Measurements from ENCODE around the gene EML5. TPM values are rescaled to one million over a fixed set of nuclear protein-coding genes. Genes with fewer than 3 reads are reported as not detected.

The EML5 gene
- total RNA-seq, 1 experiment from 2014 or later, result 0.85 TPM

- TF ChIP-seq HMGXB4 (CRISPR knock-in tag; IDR thresholded peaks at IDR 0.05) (no peak), ETV6 (CRISPR knock-in tag; IDR thresholded peaks at IDR 0.05) (no peak), RORB (CRISPR knock-in tag; IDR thresholded peaks at IDR 0.05) (no peak), JAZF1 (CRISPR knock-in tag; IDR thresholded peaks at IDR 0.05) (no peak), SP1 (CRISPR knock-in tag; conservative IDR thresholded peaks at IDR 0.05) (no peak), MYBL2 (CRISPR knock-in tag; IDR thresholded peaks at IDR 0.05) (no peak), NR2C2 (CRISPR knock-in tag; IDR thresholded peaks at IDR 0.05) (no peak), E2F5 (CRISPR knock-in tag; IDR thresholded peaks at IDR 0.05) (no peak)
Measured at GRCh38 chr14:88802596-88802995, 9.8 kb upstream of the EML5 start (continued).

GRCh38 chr14:88799522-88799921 lies 6.8 kb upstream of the EML5 start:
- peaks cover 7% of the 10 kb centered on the region for H3K9me3 Mint-ChIP-seq
- H3K27me3 Mint-ChIP-seq (ENCODE audit: low read depth), result peaks cover 24% of the 10 kb centered on the region
- ChIA-PET CTCF (no interaction called here), POLR2A (interaction anchor here (1.2 kb wide), 1 partner anchor 13 kb away, joined by 3 read pairs; no protein-coding TSS in a partner anchor)
- no peak overlapping the region for H3K27ac Mint-ChIP-seq
- H3K4me1 Mint-ChIP-seq, result peaks cover 6% of the 10 kb centered on the region
- DNase-seq (ENCODE audit: low spot score), result no peak
- no peak for ATAC-seq
- H3K4me3 Mint-ChIP-seq, result no peak overlapping the region
- H3K36me3 Mint-ChIP-seq, result no peaks in the 10 kb centered on the region
- TF ChIP-seq NFE2L1 (CRISPR knock-in tag; IDR thresholded peaks at IDR 0.05) (no peak), ELF4 (CRISPR knock-in tag; IDR thresholded peaks at IDR 0.05; ENCODE audit: low read depth) (no peak), NR3C1 (CRISPR knock-in tag; conservative IDR thresholded peaks at IDR 0.05; ENCODE audit: low read depth) (no peak)

GRCh38 chr14:88798156-88798555 lies 5.4 kb upstream of the EML5 start:
- H3K27ac Mint-ChIP-seq, result no peak overlapping the region
- TF ChIP-seq IRF2 (CRISPR knock-in tag; IDR thresholded peaks at IDR 0.05; ENCODE audit: borderline replicate concordance, low read depth) (no peak), HMGA2 (CRISPR knock-in tag; IDR thresholded peaks at IDR 0.05) (no peak), MAX (CRISPR knock-in tag; IDR thresholded peaks at IDR 0.05) (no peak), NR1H2 (CRISPR knock-in tag; IDR thresholded peaks at IDR 0.05) (no peak), ARID4B (CRISPR knock-in tag; IDR thresholded peaks at IDR 0.05; ENCODE audit: borderline replicate concordance) (no peak), HMGXB4 (CRISPR knock-in tag; IDR thresholded peaks at IDR 0.05) (no peak), SMAD4 (CRISPR knock-in tag; IDR thresholded peaks at IDR 0.05) (no peak), KAT7 (CRISPR knock-in tag; IDR thresholded peaks at IDR 0.05; ENCODE audit: borderline replicate concordance) (no peak), FOXP4 (CRISPR knock-in tag; IDR thresholded peaks at IDR 0.05) (no peak)
- H3K4me3 Mint-ChIP-seq, result no peak overlapping the region
- ChIA-PET POLR2A (interaction anchor here (1.2 kb wide), 1 partner anchor 14 kb away, joined by 3 read pairs; no protein-coding TSS in a partner anchor), CTCF (interaction anchor here (1.6 kb wide), 1 partner anchor 131 kb away, joined by 5 read pairs; no protein-coding TSS in a partner anchor)
- peaks cover 32% of the 10 kb centered on the region for H3K27me3 Mint-ChIP-seq (ENCODE audit: low read depth)
- DNase-seq (ENCODE audit: low spot score) (no peak), ATAC-seq (peak; percentile 39)
- H3K36me3 Mint-ChIP-seq, result no peaks in the 10 kb centered on the region
- H3K4me1 Mint-ChIP-seq, result peaks cover 6% of the 10 kb centered on the region
- no peaks in the 10 kb centered on the region for H3K9me3 Mint-ChIP-seq
